IPS DF 19.7 (cell line): ENCODE results near the gene OTOGL.
"Not testable (repeated sequence)": the region's sequence is repeated elsewhere in the genome, so short reads cannot be mapped to it uniquely, and the experiment has no call there.

Experiments used
- DNase-seq: peaks from one replicate; pipeline ENCODE4 v3.0.0-alpha.2; 2013; ENCODE audit warnings: low read depth, low spot score

OTOGL gene

GRCh38 chr12:80183939-80184338 lies 84.6 kb downstream of the OTOGL start:
- no peak for DNase-seq

GRCh38 chr12:80184926-80185325 lies 85.6 kb downstream of the OTOGL start:
- DNase-seq = no peak

GRCh38 chr12:80186727-80187217 lies 87.4 kb downstream of the OTOGL start:
- DNase-seq = peak; percentile 65

- DNase-seq = no peak
These were observed 88.3 kb downstream of the OTOGL start for GRCh38 chr12:80187660-80188090.

- DNase-seq = no peak
These were observed 89.2 kb downstream of the OTOGL start for GRCh38 chr12:80188576-80188975.

GRCh38 chr12:80189241-80189640 lies 89.9 kb downstream of the OTOGL start:
- no peak for DNase-seq

- no peak for DNase-seq
These were observed 90.7 kb downstream of the OTOGL start for GRCh38 chr12:80190001-80190400.

GRCh38 chr12:80192087-80192486 lies 92.8 kb downstream of the OTOGL start:
- no peak for DNase-seq

GRCh38 chr12:80193865-80194264 lies 94.5 kb downstream of the OTOGL start:
- no peak for DNase-seq

- DNase-seq = no peak
These were observed 95.9 kb downstream of the OTOGL start for GRCh38 chr12:80195074-80195726.

GRCh38 chr12:80195737-80196136 lies 96.4 kb downstream of the OTOGL start:
- DNase-seq = no peak

- DNase-seq = no peak
These were observed 97.1 kb downstream of the OTOGL start for GRCh38 chr12:80196419-80196818.

- DNase-seq = no peak
These were observed 99.5 kb downstream of the OTOGL start for GRCh38 chr12:80198782-80199337.

GRCh38 chr12:80199931-80200330 lies 100.6 kb downstream of the OTOGL start:
- DNase-seq = no peak

- DNase-seq = no peak
These were observed 101.1 kb downstream of the OTOGL start for GRCh38 chr12:80200414-80200813.

GRCh38 chr12:80201908-80202307 lies 102.6 kb downstream of the OTOGL start:
- DNase-seq = no peak

- no peak for DNase-seq
These were observed 106.6 kb downstream of the OTOGL start for GRCh38 chr12:80205960-80206359.

GRCh38 chr12:80208071-80208470 lies 108.7 kb downstream of the OTOGL start:
- DNase-seq = no peak

GRCh38 chr12:80211671-80212070 lies 112.3 kb downstream of the OTOGL start:
- no peak for DNase-seq

- no peak for DNase-seq
These were observed 113.8 kb downstream of the OTOGL start for GRCh38 chr12:80212938-80213645.

GRCh38 chr12:80213871-80214270 lies 114.5 kb downstream of the OTOGL start:
- DNase-seq = no peak

- DNase-seq = no peak
These were observed 117.7 kb downstream of the OTOGL start for GRCh38 chr12:80217011-80217535.

GRCh38 chr12:80218925-80219324 lies 119.6 kb downstream of the OTOGL start:
- DNase-seq = not testable (repeated sequence)
